GM21447 (cell line): ENCODE data around the gene ERC1.
"Not testable (repeated sequence)": the region's sequence is repeated elsewhere in the genome, so short reads cannot be mapped to it uniquely, and the experiment has no call there.

ENCODE experiments used
- ATAC-seq: cut with Tn5 transposase; IDR thresholded peaks from one replicate; pipeline ENCODE4 v1.9.1; 2021; ENCODE audit not compliant: unreplicated experiment

ERC1 gene

GRCh38 chr12:1346126-1346525, 355.1 kb downstream of the ERC1 start:
- no peak for ATAC-seq

- ATAC-seq, result no peak
Measured at GRCh38 chr12:1347294-1347693, 356.3 kb downstream of the ERC1 start.

GRCh38 chr12:1348606-1349005, 357.6 kb downstream of the ERC1 start:
- no peak for ATAC-seq

- ATAC-seq, result no peak
Measured at GRCh38 chr12:1350055-1350933, 359.3 kb downstream of the ERC1 start.

- ATAC-seq, result no peak
Measured at GRCh38 chr12:1350934-1351240, 359.9 kb downstream of the ERC1 start.

GRCh38 chr12:1351926-1352325, 360.9 kb downstream of the ERC1 start:
- no peak for ATAC-seq

GRCh38 chr12:1353451-1353850, 362.4 kb downstream of the ERC1 start:
- no peak for ATAC-seq

- ATAC-seq, result no peak
Measured at GRCh38 chr12:1355396-1355795, 364.4 kb downstream of the ERC1 start.

- ATAC-seq, result not testable (repeated sequence)
Measured at GRCh38 chr12:1355871-1356270, 364.8 kb downstream of the ERC1 start.

GRCh38 chr12:1356285-1356684, 365.3 kb downstream of the ERC1 start:
- ATAC-seq, result no peak

GRCh38 chr12:1357171-1357570, 366.1 kb downstream of the ERC1 start:
- no peak for ATAC-seq

- no peak for ATAC-seq
Measured at GRCh38 chr12:1357711-1358110, 366.7 kb downstream of the ERC1 start.

GRCh38 chr12:1360441-1361210, 369.6 kb downstream of the ERC1 start:
- no peak for ATAC-seq

GRCh38 chr12:1362143-1362662, 371.2 kb downstream of the ERC1 start:
- no peak for ATAC-seq

GRCh38 chr12:1365703-1366102, 374.7 kb downstream of the ERC1 start:
- ATAC-seq, result no peak

GRCh38 chr12:1367331-1368291, 376.6 kb downstream of the ERC1 start:
- no peak for ATAC-seq

GRCh38 chr12:1369460-1369859, 378.4 kb downstream of the ERC1 start:
- no peak for ATAC-seq

GRCh38 chr12:1369938-1370500, 379.0 kb downstream of the ERC1 start:
- no peak for ATAC-seq

- ATAC-seq, result no peak
Measured at GRCh38 chr12:1373901-1374735, 383.1 kb downstream of the ERC1 start.

- ATAC-seq, result no peak
Measured at GRCh38 chr12:1375323-1375722, 384.3 kb downstream of the ERC1 start.
